Daoy (cell line): ENCODE data around the gene P4HA3. TPM values are rescaled to one million over a fixed set of nuclear protein-coding genes. Genes with fewer than 3 reads are reported as not detected.
A peak's percentile ranks its signal among the peaks of the same experiment; 100 is the strongest.

ENCODE experiments used
- DNase-seq: peaks from one replicate; pipeline ENCODE4 v3.0.0-alpha.2; 2015; ENCODE audit warnings: low read depth
- total RNA-seq: library from RNA; depleted of rRNA; stranded (reverse); fragments of >200 nt; shearing (Covaris generic); gene quantifications from 2 replicates; pipeline ENCODE4 v1.2.3, GENCODE V29; 2014

Gene P4HA3
- total RNA-seq, 1 experiment from 2014 or later, result 1.5 TPM

DNA sequence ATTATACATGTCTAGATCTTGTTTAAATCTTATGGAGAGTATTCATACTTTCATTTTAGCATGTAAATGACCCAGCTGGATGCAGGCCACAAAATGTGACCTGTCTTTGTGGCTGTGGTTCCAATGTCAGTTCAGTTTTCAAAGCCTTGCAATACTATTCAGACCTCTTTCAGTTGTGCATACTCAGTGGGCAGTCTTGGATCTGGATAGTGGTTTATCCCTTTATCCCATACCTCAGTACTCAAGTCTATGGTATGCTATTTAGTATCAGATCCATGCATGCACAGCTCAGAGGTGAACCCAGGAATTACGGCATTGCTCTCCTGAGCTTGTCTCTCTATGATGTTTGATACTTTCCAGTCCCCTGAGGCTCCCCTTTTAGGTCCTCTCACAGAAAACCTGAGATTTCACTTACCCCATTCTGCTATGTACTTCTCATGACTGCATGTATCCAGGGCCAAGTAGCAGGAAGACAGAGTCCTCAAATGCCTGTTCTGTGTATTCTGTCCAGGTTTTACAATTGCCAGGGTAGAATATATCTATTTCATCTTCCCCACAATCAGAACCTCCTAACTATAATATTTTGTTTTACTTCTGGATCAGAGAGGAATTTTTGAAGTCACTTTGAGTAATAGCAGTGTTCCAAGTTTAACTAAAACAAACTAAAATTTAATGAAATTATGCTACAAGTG is 6.9 kb upstream of the P4HA3 start:
- DNase-seq, result peak; percentile 17

DNA sequence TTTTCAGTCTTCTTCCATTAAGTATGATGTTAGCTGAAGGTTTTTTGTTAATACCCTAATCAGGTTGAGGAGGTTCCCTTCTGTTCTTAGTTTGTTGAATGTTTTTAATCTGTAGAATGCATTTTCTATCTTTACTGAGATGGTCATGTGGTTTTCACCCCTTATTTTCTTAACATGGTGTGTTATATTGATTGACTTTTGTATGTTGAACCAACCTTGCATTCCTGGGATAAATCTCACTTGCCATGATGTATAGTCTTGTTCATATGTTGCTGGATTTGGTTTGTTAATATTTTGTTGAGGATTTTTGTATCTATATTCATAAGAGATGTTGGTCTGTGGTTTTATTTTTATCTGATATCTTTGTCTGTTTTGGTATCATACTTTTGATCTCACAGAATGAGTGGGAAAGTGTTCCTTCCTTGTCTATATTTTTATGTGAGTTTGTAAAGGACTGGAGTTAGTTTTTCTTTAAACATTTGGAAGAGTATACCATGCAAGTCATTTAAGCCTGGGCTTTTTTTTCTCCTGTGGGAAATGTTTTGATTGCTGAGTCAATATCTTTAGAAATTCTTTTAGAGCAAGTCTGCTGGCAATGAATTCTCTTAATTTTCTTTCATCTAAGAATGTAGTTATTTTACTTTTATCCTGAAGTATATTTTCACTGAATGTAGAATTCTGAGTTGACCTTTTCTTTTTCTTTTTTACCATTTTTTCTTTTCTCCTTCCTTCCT is 5.5 kb upstream of the P4HA3 start:
- no peak for DNase-seq

DNA sequence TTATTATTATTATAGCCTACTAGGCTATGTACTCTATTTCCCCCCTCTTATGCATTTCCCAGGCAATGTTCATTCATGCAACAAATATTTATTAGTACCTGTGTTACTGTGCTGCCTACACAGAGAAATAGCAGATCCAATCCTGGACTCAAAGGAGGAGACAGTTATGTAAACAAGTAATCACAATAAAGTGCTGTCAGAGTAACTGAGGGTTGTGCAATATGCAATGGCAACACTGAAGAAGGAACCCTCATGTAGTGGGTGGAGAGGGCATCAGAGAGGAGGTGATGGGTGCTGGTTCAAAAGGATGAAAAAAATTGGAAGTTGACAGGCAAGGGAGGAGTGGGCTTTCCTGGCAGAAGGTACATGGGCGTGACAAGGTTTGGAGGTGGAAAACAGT is 886 bp upstream of the P4HA3 start:
- DNase-seq, result no peak

DNA sequence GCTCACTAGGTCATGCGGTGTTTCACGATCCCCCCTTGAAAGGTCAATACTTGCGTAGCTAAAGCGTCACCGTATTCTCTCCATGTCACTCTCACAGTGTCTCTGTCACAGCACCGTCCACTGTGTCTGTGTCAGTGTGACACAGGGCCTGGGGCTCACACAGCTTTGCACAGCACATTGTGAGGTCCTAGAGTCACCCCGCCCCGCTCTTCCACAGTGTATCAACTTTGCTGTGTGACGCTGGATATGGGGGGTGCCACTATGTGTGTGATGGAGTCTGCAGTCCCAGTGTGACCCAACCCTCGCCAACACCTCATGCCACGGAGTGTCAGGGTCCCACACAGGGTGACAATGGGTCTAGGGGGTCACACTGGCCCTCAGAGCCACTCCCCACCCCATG is 583 bp downstream of the P4HA3 start:
- no peak for DNase-seq

DNA sequence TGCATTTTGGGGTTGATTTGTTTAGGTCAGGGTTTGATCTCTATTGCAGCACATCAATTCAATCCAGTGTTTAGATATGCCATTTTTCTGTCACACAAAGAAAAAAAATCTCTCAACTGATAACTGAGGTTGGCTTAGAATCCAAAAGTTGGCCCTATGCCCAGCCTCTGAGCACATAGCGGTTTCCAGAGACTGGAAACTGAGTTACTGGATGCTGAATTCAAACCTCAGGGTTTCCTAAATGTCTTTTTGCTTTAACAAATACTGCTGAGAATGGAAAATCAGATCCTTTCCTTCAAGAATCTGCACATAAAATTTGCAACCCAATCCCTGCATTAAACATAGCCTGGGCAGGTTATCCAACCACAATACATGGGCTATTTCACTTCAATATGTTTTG is 4.0 kb downstream of the P4HA3 start:
- DNase-seq, result no peak

GRCh38 chr11:74306435-74307175 is 4.8 kb downstream of the P4HA3 start:
- no peak for DNase-seq

- no peak for DNase-seq
Measured at GRCh38 chr11:74299015-74299414, 12.4 kb downstream of the P4HA3 start.

- no peak for DNase-seq
Measured at GRCh38 chr11:74297484-74297883, 14.0 kb downstream of the P4HA3 start.

- DNase-seq, result peak; percentile 24
Measured at GRCh38 chr11:74288911-74289310, 22.5 kb downstream of the P4HA3 start.

- DNase-seq, result peak; percentile 81
Measured at GRCh38 chr11:74288161-74288560, 23.3 kb downstream of the P4HA3 start.

DNA sequence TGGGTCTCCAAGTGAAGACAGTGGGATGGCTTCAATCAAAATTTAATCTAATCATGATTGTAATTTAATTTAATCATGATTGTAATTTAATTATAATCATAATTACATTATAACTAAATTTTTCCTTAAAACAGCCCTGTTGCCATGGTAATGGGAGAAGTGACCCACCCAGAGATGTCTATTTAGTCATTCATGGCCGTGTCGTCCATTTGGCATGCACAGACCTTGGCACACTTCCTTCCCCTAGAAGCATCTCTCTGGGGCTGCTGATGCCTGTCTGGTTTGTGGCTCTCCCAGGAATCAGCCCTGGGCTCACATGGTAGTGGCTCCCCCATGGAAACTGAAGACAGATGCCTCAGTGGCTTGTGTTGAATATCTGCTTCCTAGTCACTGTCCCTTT is 27.0 kb downstream of the P4HA3 start:
- no peak for DNase-seq

DNA sequence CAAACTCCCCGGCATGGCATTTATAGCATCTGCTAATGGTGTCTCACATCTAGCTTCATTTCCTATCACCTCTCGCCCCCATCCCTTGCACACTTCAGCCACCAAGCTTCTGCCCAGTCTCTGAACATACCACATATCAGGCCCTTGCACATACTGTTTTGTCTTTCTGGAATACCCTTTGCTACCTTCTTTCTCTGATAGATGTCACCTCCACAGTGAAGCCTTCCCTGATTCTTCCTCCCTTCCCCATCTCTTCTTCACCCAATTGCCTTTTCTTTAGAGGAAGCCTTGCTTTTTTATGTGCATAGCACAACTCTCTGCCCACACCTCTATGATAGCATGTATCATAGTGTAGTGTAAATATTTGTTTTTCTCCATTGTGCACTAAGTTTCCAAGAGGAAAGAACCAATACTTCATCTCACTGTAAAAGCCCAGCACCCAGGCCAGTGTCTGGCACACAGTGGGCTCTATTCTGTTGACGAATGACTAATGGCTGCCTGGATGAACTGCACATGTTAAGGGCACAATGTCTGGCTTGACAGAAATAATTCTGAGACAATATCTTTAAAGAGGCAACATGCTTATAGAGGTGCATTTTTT is 27.8 kb downstream of the P4HA3 start:
- DNase-seq, result no peak

- no peak for DNase-seq
Measured at GRCh38 chr11:74282914-74283371, 28.5 kb downstream of the P4HA3 start.

DNA sequence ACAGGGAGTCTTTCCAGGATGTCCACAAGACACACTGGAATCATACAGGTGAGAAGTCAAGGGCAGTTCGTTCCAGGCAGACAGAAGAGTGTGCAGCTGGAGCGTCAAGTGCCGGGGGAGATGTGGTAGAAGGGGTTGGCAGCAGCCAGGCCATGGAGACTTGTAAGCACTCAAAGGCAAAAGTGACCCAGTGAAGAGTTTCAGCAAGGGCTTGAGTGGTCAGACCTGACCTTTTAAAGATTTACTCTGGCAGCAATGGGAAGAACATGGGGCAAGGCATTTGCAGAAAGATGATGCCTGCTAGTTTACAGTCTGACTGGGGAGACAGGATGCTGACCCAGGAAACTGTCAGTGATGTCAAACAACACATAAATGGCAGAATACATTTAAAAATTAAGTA is 29.0 kb downstream of the P4HA3 start:
- DNase-seq, result no peak

GRCh38 chr11:74280494-74280893 is 30.9 kb downstream of the P4HA3 start:
- no peak for DNase-seq

GRCh38 chr11:74279256-74279655 is 32.2 kb downstream of the P4HA3 start:
- no peak for DNase-seq

DNA sequence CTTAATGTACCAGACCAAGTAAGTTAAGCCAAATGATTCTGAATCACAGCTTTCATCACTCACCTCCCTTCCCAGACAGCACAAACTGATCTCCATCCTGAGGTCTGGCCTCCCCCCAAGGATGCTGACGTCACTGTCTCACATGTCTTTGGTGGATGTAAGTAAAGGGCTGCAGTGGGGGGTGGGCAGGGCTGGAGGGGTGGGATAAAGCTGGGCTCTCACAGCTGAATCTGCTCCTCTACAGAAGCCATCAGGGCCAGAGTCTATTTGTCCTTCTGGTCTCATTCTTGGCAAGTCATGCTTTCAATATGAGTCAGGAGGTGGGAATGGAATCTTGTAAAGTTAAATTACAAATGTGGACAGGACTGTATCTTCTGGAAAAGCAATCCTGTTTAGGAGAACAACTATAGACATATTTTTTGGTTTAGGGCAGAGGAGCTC is 32.7 kb downstream of the P4HA3 start:
- DNase-seq, result peak; percentile 90

DNA sequence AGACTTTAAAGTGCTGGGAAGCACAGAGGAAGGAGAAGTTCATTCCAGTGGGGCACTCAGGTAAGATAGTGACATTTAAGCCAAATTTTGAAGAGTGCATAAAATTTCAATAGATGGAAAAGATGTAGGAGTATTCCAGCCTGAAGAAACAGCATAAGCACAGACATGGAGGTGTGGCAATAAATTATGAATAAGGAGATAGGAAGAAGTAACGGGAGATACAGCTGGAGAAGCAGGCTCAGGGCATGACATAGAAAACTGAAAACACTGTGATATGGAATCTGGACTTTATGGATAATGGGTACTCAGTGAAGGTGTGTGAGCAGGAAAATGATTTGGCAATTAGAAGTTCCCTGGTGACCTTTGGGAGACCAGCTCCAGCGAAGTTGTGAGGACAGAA is 33.3 kb downstream of the P4HA3 start:
- DNase-seq, result no peak

DNA sequence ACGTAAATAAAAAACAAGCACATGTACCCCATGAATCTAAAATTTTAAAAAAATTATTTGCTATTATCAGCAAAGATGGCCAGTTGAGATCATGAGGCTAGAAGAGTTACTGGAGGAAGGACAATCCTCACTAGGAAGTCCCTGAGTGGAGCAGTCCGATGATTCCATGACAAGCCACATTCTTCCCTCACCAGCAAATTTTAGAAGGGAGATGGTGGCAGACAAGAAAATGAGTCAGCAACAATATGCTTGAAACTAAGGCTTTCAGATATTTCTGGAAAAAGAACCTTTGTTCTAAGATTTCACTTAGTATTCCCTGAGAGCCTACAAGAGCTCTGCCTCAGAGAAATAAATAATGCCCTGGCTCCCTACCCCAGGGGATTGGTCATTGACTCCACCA is 34.9 kb downstream of the P4HA3 start:
- no peak for DNase-seq

DNA sequence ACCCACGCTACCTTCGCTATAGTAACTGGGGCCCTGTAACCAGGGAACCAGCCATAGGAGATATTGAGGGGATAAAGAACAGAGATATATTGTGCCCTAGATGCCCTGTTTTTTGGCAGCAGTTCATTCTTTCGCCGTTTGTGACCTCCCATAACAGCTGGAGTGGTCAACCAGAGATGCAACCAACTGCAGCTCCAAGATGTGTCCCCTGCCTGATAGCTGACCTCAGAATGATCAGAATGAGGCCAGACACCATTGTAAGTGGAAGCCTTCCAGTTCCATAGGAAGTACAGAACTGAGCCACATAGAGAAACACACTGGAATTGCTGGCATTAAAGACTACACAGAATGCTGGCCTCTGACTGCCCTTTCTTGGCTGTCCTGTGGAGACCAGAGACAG is 39.2 kb downstream of the P4HA3 start:
- no peak for DNase-seq

GRCh38 chr11:74269161-74269811 is 42.2 kb downstream of the P4HA3 start:
- peak; percentile 13 for DNase-seq

GRCh38 chr11:74268456-74268855 is 43.0 kb downstream of the P4HA3 start:
- peak; percentile 10 for DNase-seq
